Lung (tissue), 12 donors: Measurements from ENCODE around the gene MTHFD2L. TPM values are rescaled to one million over a fixed set of nuclear protein-coding genes. Genes with fewer than 3 reads are reported as not detected.

ENCODE experiments used
- ATAC-seq: fragments of 200-7000 bp; cut with Tn5 transposase; one replicate; pipeline ENCODE4 v1.9.1; 2020; ENCODE audit warnings: moderate number of reproducible peaks; ENCODE audit not compliant: insufficient read depth, low FRiP score
- DNase-seq, 3 donors: peaks; one replicate each; pipeline ENCODE4 v3.0.0-alpha.2; 2013 to 2017
- H3K27ac ChIP-seq, 2 donors: one replicate each; pipeline ENCODE4 v1.5.1; 2013; ENCODE audit warnings: mild to moderate bottlenecking in 2 of 2, moderate library complexity in 2 of 2, control low read depth in 1 of 2, inconsistent platforms in 1 of 2, low read depth in 1 of 2, low read length in 1 of 2
- H3K27me3 ChIP-seq, 3 donors: one replicate each; pipeline ENCODE4 v1.5.1; 2013; ENCODE audit warnings: low read length in 2 of 3; ENCODE audit not compliant: control insufficient read depth in 3 of 3, insufficient read depth in 3 of 3
- H3K36me3 ChIP-seq, 4 donors: one replicate each; pipeline ENCODE4 v1.5.1; 2013; ENCODE audit warnings: low read length in 4 of 4, mild to moderate bottlenecking in 1 of 4, moderate library complexity in 1 of 4; ENCODE audit not compliant: control insufficient read depth in 4 of 4, insufficient read depth in 4 of 4
- H3K4me1 ChIP-seq, 5 donors: one replicate each; pipeline ENCODE4 v1.5.1; 2013; ENCODE audit warnings: low read length in 5 of 5, mild to moderate bottlenecking in 2 of 5, moderate library complexity in 1 of 5; ENCODE audit not compliant: control insufficient read depth in 5 of 5, insufficient read depth in 5 of 5
- H3K4me3 ChIP-seq: one replicate; pipeline ENCODE4 v1.5.1; 2013; ENCODE audit warnings: mild to moderate bottlenecking, control low read depth, moderate library complexity
- H3K9ac ChIP-seq, 2 donors: one replicate each; pipeline ENCODE4 v1.5.1; 2013; ENCODE audit warnings: low read length in 2 of 2, control low read depth in 1 of 2; ENCODE audit not compliant: insufficient read depth in 1 of 2
- H3K9me3 ChIP-seq, 4 donors: one replicate each; pipeline ENCODE4 v1.5.1; 2013; ENCODE audit warnings: low read length in 3 of 4, mild to moderate bottlenecking in 1 of 4, moderate library complexity in 1 of 4; ENCODE audit not compliant: control insufficient read depth in 4 of 4, insufficient read depth in 3 of 4
- CTCF ChIP-seq: IDR thresholded peaks from 2 replicates; pipeline ENCODE4 v1.5.1; 2012; ENCODE audit warnings: mild to moderate bottlenecking; ENCODE audit errors: control extremely low read depth, extremely low read depth
- WGBS, 2 donors: extraction: QIAGEN DNeasy Blood & Tissue Kit; methylation state at CpG; one replicate each; pipeline ENCODE4 v1.1.7; 2013; 5-methylcytosine and 5-hydroxymethylcytosine counted together
- polyA plus RNA-seq, 2 donors: library from polyadenylated mRNA; stranded (reverse); fragments of 200-250 nt; gene quantifications; one replicate each; pipeline ENCODE4 v1.2.1, GENCODE V29; 2013
- total RNA-seq, 2 donors: library from RNA; depleted of rRNA in 1 of 2; stranded (reverse); fragments of >200 nt in 1 of 2; gene quantifications; one replicate each; pipeline ENCODE4 v1.2.1, GENCODE V29; 2014 to 2021
- donor health status: control.
- donor health status: control.
- donor health status: Bipolar disorder and iron deficiency.
- donor health status: healthy.
- donor health status: DM: yes; HTN: yes; CAD: no.

MTHFD2L gene
- total and polyA plus RNA-seq, 4 donors: 11.9 to 32.1 (median 15.4) TPM

GRCh38 chr4:74331944-74332343, 174.0 kb downstream of the MTHFD2L start:
- no peak for ATAC-seq
- H3K4me3 ChIP-seq: no peak overlapping the region
- no peak for TF ChIP-seq CTCF

GRCh38 chr4:74334636-74335035, 176.7 kb downstream of the MTHFD2L start:
- no peaks in the 10 kb centered on the region for H3K9me3 ChIP-seq
- H3K9ac ChIP-seq: no peak overlapping the region
- 83 to 94% methylated on average over 7 of the region's 7 CpGs for WGBS, 2 donors
- no peaks in the 10 kb centered on the region for H3K27me3 ChIP-seq
- no peak overlapping the region for H3K27ac ChIP-seq
- DNase-seq: no peak
- H3K4me3 ChIP-seq: no peak overlapping the region
- no peak for ATAC-seq
- H3K36me3 ChIP-seq: no peaks in the 10 kb centered on the region
- no peaks in the 10 kb centered on the region for H3K4me1 ChIP-seq
- no peak for TF ChIP-seq CTCF

More at GRCh38 chr4:74331944-74332343, 174.0 kb downstream of the MTHFD2L start:
- H3K27me3 ChIP-seq: no peaks in the 10 kb centered on the region
- no peaks in the 10 kb centered on the region for H3K4me1 ChIP-seq
- no peaks in the 10 kb centered on the region for H3K36me3 ChIP-seq
- no peak for DNase-seq
- H3K9ac ChIP-seq: no peak overlapping the region
- H3K27ac ChIP-seq: no peak overlapping the region
- no peaks in the 10 kb centered on the region for H3K9me3 ChIP-seq

GRCh38 chr4:74335341-74336021, 177.6 kb downstream of the MTHFD2L start:
- Histone ChIP-seq H3K27ac (no peak overlapping the region), H3K9me3 (no peaks in the 10 kb centered on the region), H3K36me3 (no peaks in the 10 kb centered on the region), H3K9ac (no peak overlapping the region), H3K4me3 (no peak overlapping the region), H3K4me1 (no peaks in the 10 kb centered on the region), H3K27me3 (no peaks in the 10 kb centered on the region)
- ATAC-seq (no peak), DNase-seq (no peak)
- WGBS, 2 donors: 47 to 75% methylated on average over 5 of the region's 5 CpGs
- no peak for TF ChIP-seq CTCF
